Prostate gland (tissue), 2 donors: ENCODE measurements around the gene MEGF10.

Source experiments
- CTCF ChIP-seq, 4 experiments: fragments of 200-600 bp in 2 of 4; fragments of 450-650 bp in 2 of 4; sonication (generic) in 2 of 4; IDR thresholded peaks; 1 replicate in 3 of 4; 2 replicates in 1 of 4; pipeline ENCODE4 v1.5.1; 2016 to 2019; ENCODE audit warnings: antibody characterized with exemption in 4 of 4, mild to moderate bottlenecking in 2 of 4, moderate library complexity in 2 of 4
- POLR2A ChIP-seq: fragments of 450-650 bp; IDR thresholded peaks from one replicate; pipeline ENCODE4 v1.6.1; 2016; ENCODE audit warnings: antibody characterized with exemption, mild to moderate bottlenecking

- TF ChIP-seq CTCF (IDR thresholded peaks at IDR 0.05), result no peak
- no peak for TF ChIP-seq POLR2A
Measured at GRCh38 chr5:127498548-127498947, 208.0 kb downstream of the MEGF10 start.
